Endodermal cell (in vitro differentiated cells): Measurements from ENCODE around the gene PIP5K1C. TPM values are rescaled to one million over a fixed set of nuclear protein-coding genes. Genes with fewer than 3 reads are reported as not detected.

Source experiments
- DNase-seq: peaks from one replicate; pipeline ENCODE4 v3.0.0-alpha.2; 2017
- H3K27ac ChIP-seq: 2 replicates; pipeline ENCODE4 v1.5.1; 2013; ENCODE audit warnings: mild to moderate bottlenecking, low read depth, low read length, moderate library complexity
- H3K27me3 ChIP-seq: 2 replicates; pipeline ENCODE4 v1.6.1; 2013; ENCODE audit warnings: mild to moderate bottlenecking, low read length, moderate library complexity; ENCODE audit not compliant: insufficient read depth, control insufficient read depth, poor library complexity, severe bottlenecking
- H3K36me3 ChIP-seq: 2 replicates; pipeline ENCODE4 v1.7.0; 2013; ENCODE audit warnings: mild to moderate bottlenecking, low read length, moderate library complexity; ENCODE audit not compliant: control insufficient read depth, insufficient read depth
- H3K4me1 ChIP-seq: one replicate; pipeline ENCODE4 v1.7.0; 2013; ENCODE audit warnings: low read length; ENCODE audit not compliant: control insufficient read depth, insufficient read depth
- H3K4me3 ChIP-seq: 2 replicates; pipeline ENCODE4 v1.5.1; 2013; ENCODE audit warnings: mild to moderate bottlenecking, low read length, moderate library complexity
- H3K9ac ChIP-seq: 2 replicates; pipeline ENCODE4 v1.6.1; 2013; ENCODE audit warnings: mild to moderate bottlenecking, low read length, moderate library complexity; ENCODE audit not compliant: poor library complexity, severe bottlenecking; ENCODE audit errors: extremely low read depth
- H3K9me3 ChIP-seq: 2 replicates; pipeline ENCODE4 v1.6.1; 2013; ENCODE audit warnings: mild to moderate bottlenecking, low read length, moderate library complexity; ENCODE audit not compliant: control insufficient read depth
- H3K27ac Mint-ChIP-seq: 2 replicates; pipeline ENCODE4 v1.8.0; 2020; ENCODE audit warnings: mixed read lengths
- H3K27me3 Mint-ChIP-seq: 2 replicates; pipeline ENCODE4 v1.8.0; 2021; ENCODE audit warnings: mild to moderate bottlenecking, mixed read lengths; ENCODE audit not compliant: insufficient read depth
- H3K36me3 Mint-ChIP-seq: 2 replicates; pipeline ENCODE4 v1.8.0; 2020; ENCODE audit warnings: low read depth, mixed read lengths
- H3K4me1 Mint-ChIP-seq: 2 replicates; pipeline ENCODE4 v1.8.0; 2020; ENCODE audit warnings: mixed read lengths
- H3K4me3 Mint-ChIP-seq: 2 replicates; pipeline ENCODE4 v1.8.0; 2020; ENCODE audit warnings: mild to moderate bottlenecking, moderate library complexity, mixed read lengths
- H3K9me3 Mint-ChIP-seq: 2 replicates; pipeline ENCODE4 v1.8.0; 2020; ENCODE audit warnings: mild to moderate bottlenecking, mixed read lengths
- CTCF ChIP-seq: fragments of 200-600 bp; sonication (generic); conservative IDR thresholded peaks from 2 replicates; pipeline ENCODE4 v1.5.0; 2021; ENCODE audit warnings: antibody characterized with exemption, mild to moderate bottlenecking
- WGBS, 2 experiments: methylation state at CpG; one replicate each; pipeline versions ENCODE4 v1.1.5 to v1.1.7; 2013; ENCODE audit warnings: missing lambda C conversion rate in 2 of 2, mixed read lengths in 1 of 2; ENCODE audit not compliant: insufficient coverage in 1 of 2, insufficient read length in 1 of 2; 5-methylcytosine and 5-hydroxymethylcytosine counted together
- long read RNA-seq, 4 experiments: library from polyadenylated mRNA in 2 of 4; library from RNA in 1 of 4; library from capped mRNA in 1 of 4; stranded (forward) in 3 of 4; unstranded in 1 of 4; transcript quantifications; one replicate each; pipeline ENCODE4 v2.0.0, GENCODE V29; 2020 to 2021; ENCODE audit warnings: inconsistent platforms in 1 of 4
- polyA plus RNA-seq, 2 experiments: library from polyadenylated mRNA; stranded (reverse); fragments of 50-300 nt; gene quantifications; one replicate each; pipeline ENCODE4 v1.2.3, GENCODE V29; 2013
- total RNA-seq, 2 donors: library from RNA; stranded (reverse); fragmentation: NEBNext Ultra II Directional in 1 of 2; extraction: Animal tissue kit (Norgen Biotek cat#: 25700) in 1 of 2; gene quantifications; 2 replicates in 1 of 2; 3 replicates in 1 of 2; pipeline ENCODE4 v1.2.1, GENCODE V29; 2021

PIP5K1C gene, protein sequence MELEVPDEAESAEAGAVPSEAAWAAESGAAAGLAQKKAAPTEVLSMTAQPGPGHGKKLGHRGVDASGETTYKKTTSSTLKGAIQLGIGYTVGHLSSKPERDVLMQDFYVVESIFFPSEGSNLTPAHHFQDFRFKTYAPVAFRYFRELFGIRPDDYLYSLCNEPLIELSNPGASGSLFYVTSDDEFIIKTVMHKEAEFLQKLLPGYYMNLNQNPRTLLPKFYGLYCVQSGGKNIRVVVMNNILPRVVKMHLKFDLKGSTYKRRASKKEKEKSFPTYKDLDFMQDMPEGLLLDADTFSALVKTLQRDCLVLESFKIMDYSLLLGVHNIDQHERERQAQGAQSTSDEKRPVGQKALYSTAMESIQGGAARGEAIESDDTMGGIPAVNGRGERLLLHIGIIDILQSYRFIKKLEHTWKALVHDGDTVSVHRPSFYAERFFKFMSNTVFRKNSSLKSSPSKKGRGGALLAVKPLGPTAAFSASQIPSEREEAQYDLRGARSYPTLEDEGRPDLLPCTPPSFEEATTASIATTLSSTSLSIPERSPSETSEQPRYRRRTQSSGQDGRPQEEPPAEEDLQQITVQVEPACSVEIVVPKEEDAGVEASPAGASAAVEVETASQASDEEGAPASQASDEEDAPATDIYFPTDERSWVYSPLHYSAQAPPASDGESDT
- 10 to 100 TPM; 43.5 to 51.5 TPM for total RNA-seq
- 25.0 TPM for polyA plus RNA-seq (2013, experiment 1 of 2)
- polyA plus RNA-seq (2013, experiment 2 of 2) = 23.0 TPM
- long read RNA-seq, experiment 1, full-length matches to known transcripts = 1 of 18 reads
- long read RNA-seq, experiment 1, partial matches to known transcripts = 2 of 18 reads
- long read RNA-seq, experiment 1, other reads (novel, unspliced or antisense) = 15 of 18 reads
- long read RNA-seq, experiment 2, full-length matches to known transcripts = 41 of 75 reads
- long read RNA-seq, experiment 2, partial matches to known transcripts = 12 of 75 reads
- long read RNA-seq, experiment 2, other reads (novel, unspliced or antisense) = 22 of 75 reads
- long read RNA-seq, experiment 3, partial matches to known transcripts = 3 of 20 reads
- long read RNA-seq, experiment 3, other reads (novel, unspliced or antisense) = 16 of 20 reads
- long read RNA-seq, experiment 4, partial matches to known transcripts = 0 of 1 reads
- long read RNA-seq, experiment 4, other reads (novel, unspliced or antisense) = 1 of 1 reads

DNA sequence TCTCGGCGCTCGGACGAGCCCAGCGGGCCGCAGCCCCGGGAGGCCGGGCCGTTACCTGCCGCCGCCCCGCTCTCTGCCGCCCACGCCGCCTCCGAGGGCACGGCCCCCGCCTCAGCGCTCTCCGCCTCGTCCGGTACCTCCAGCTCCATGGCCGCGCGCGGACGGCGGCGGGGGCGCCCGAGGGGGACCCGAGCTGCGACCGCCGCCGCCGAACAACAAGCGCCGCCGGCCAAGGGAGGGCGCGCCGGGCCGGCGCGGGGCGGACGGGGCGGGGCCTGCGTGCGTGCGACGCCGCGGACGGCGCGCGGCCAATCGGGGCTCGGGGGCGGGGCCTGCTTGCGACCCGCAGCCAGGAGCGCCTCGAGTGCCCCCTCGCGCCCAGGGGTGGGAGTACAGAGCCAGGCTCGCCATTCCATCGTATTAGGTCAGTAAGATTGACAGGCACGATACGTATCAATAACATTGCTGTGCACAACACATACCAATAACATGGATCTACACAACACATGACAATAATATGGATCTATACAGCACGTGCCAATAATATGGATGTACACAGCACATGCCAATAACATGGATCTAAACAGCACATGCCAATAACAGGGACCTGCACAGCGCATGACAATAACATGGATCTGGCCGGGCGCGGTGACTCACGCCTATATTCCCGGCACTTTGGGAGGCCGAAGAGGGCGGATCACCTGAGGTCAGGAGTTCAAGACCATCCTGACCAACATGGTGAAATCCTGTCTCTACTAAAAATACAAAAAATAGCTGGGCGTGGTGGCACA is at the start of gene PIP5K1C:
TSS of gene PIP5K1C (minus strand) at position 227 of the 791 bp plus-strand sequence. CDS start at position 149, 78 bp downstream.
- TF ChIP-seq CTCF = peak; percentile 77
- H3K9me3 Mint-ChIP-seq = no peaks in the 10 kb centered on the region
- H3K9ac ChIP-seq = peak within 1 kb of the TSS; percentile 57
- H3K4me3 Mint-ChIP-seq = peak within 1 kb of the TSS; percentile 79
- H3K36me3 Mint-ChIP-seq = peaks cover 4% of the 10 kb centered on the region
- H3K4me1 ChIP-seq = no peaks in the 10 kb centered on the region
- no peaks in the 10 kb centered on the region for H3K9me3 ChIP-seq
- H3K27ac ChIP-seq = no peak within 1 kb of the TSS
- H3K36me3 ChIP-seq = no peaks in the 10 kb centered on the region
- H3K27me3 Mint-ChIP-seq = no peaks in the 10 kb centered on the region
- H3K4me3 ChIP-seq = peak within 1 kb of the TSS; percentile 86
- no peaks in the 10 kb centered on the region for H3K4me1 Mint-ChIP-seq
- WGBS, 2 experiments = 5 to 15% methylated on average over 26 to 82 of the region's 82 CpGs
- H3K27ac Mint-ChIP-seq = peak within 1 kb of the TSS; percentile 68
- DNase-seq = peak; percentile 96
- H3K27me3 ChIP-seq = no peaks in the 10 kb centered on the region

- WGBS, 2 experiments = 95 to 96% methylated on average over 6 to 8 of the region's 8 CpGs
- H3K4me1 Mint-ChIP-seq = no peaks in the 10 kb centered on the region
Measured at GRCh38 chr19:3748965-3749364, 48.7 kb upstream of the PIP5K1C start.

More at GRCh38 chr19:3748965-3749364, 48.7 kb upstream of the PIP5K1C start:
- peaks cover 22% of the 10 kb centered on the region for H3K36me3 Mint-ChIP-seq
- H3K27me3 Mint-ChIP-seq = no peaks in the 10 kb centered on the region
- no peak overlapping the region for H3K4me3 Mint-ChIP-seq
- H3K27ac ChIP-seq = no peak overlapping the region
- H3K4me1 ChIP-seq = no peaks in the 10 kb centered on the region
- H3K9me3 Mint-ChIP-seq = no peaks in the 10 kb centered on the region
- no peak overlapping the region for H3K4me3 ChIP-seq
- H3K9me3 ChIP-seq = no peaks in the 10 kb centered on the region
- H3K9ac ChIP-seq = no peak overlapping the region
- no peaks in the 10 kb centered on the region for H3K36me3 ChIP-seq
- DNase-seq = no peak
- no peaks in the 10 kb centered on the region for H3K27me3 ChIP-seq
- no peak for TF ChIP-seq CTCF
- no peak overlapping the region for H3K27ac Mint-ChIP-seq
